Measurements from ENCODE around the gene YPEL1. TPM values are rescaled to one million over a fixed set of nuclear protein-coding genes. Genes with fewer than 3 reads are reported as not detected.

YPEL1 gene
- total RNA-seq, 1 donor from 2014 or later, result 32.2 TPM

GRCh38 chr22:21682385-21683175 lies 53.0 kb downstream of the YPEL1 start:
- H3K27ac ChIP-seq, result no peak overlapping the region
- H3K27ac Mint-ChIP-seq, result no peak overlapping the region
- no peak for TF ChIP-seq EZH2 (IDR thresholded peaks at IDR 0.05)
- TF ChIP-seq CTCF (IDR thresholded peaks at IDR 0.05), result no peak
- no peak for TF ChIP-seq EZH2phosphoT487 (IDR thresholded peaks at IDR 0.05)

GRCh38 chr22:21681566-21682370 lies 53.8 kb downstream of the YPEL1 start:
- H3F3A ChIP-seq (ENCODE audit: low read depth), result no peaks in the 10 kb centered on the region
- H3K36me3 ChIP-seq, result no peaks in the 10 kb centered on the region
- no peak overlapping the region for H3K4me3 ChIP-seq
- Mint-ChIP-seq H3K4me1 (peaks cover 2% of the 10 kb centered on the region), H3K27me3 (ENCODE audit: insufficient read depth, low read depth) (peaks cover 6% of the 10 kb centered on the region), H3K36me3 (peaks cover 9% of the 10 kb centered on the region), H3K4me3 (no peak overlapping the region), H3K9me3 (no peaks in the 10 kb centered on the region), H3K27ac (no peak overlapping the region)
- H3K9me3 ChIP-seq (ENCODE audit: low read depth), result no peaks in the 10 kb centered on the region
- no peak for DNase-seq (ENCODE audit: low spot score)
- no peaks in the 10 kb centered on the region for H4K20me1 ChIP-seq (ENCODE audit: low read depth)
- no peak overlapping the region for H3K9ac ChIP-seq
- TF ChIP-seq CTCF (IDR thresholded peaks at IDR 0.05) (no peak), EZH2phosphoT487 (IDR thresholded peaks at IDR 0.05) (no peak), EZH2 (IDR thresholded peaks at IDR 0.05) (no peak)
- H2AFZ ChIP-seq (replicated peaks), result no peak overlapping the region
- H3K79me2 ChIP-seq (ENCODE audit: low read depth), result no peaks in the 10 kb centered on the region
- no peak overlapping the region for H3K27ac ChIP-seq
- H3K27me3 ChIP-seq, result no peaks in the 10 kb centered on the region
- no peaks in the 10 kb centered on the region for H3K4me1 ChIP-seq
- no peak overlapping the region for H3K4me2 ChIP-seq

More at GRCh38 chr22:21682385-21683175, 53.0 kb downstream of the YPEL1 start:
- no peak overlapping the region for H3K4me3 Mint-ChIP-seq
- Histone ChIP-seq H3K79me2 (ENCODE audit: low read depth) (no peaks in the 10 kb centered on the region), H3K36me3 (no peaks in the 10 kb centered on the region), H3K9ac (no peak overlapping the region), H3K4me1 (no peaks in the 10 kb centered on the region), H3K27me3 (no peaks in the 10 kb centered on the region), H2AFZ (replicated peaks) (no peak overlapping the region), H3K4me3 (no peak overlapping the region), H4K20me1 (ENCODE audit: low read depth) (no peaks in the 10 kb centered on the region), H3F3A (ENCODE audit: low read depth) (no peaks in the 10 kb centered on the region), H3K9me3 (ENCODE audit: low read depth) (no peaks in the 10 kb centered on the region), H3K4me2 (no peak overlapping the region)
- H3K27me3 Mint-ChIP-seq (ENCODE audit: insufficient read depth, low read depth), result peaks cover 9% of the 10 kb centered on the region
- H3K36me3 Mint-ChIP-seq, result peaks cover 9% of the 10 kb centered on the region
- DNase-seq (ENCODE audit: low spot score), result no peak
- H3K4me1 Mint-ChIP-seq, result peaks cover 2% of the 10 kb centered on the region
- H3K9me3 Mint-ChIP-seq, result no peaks in the 10 kb centered on the region

DNA sequence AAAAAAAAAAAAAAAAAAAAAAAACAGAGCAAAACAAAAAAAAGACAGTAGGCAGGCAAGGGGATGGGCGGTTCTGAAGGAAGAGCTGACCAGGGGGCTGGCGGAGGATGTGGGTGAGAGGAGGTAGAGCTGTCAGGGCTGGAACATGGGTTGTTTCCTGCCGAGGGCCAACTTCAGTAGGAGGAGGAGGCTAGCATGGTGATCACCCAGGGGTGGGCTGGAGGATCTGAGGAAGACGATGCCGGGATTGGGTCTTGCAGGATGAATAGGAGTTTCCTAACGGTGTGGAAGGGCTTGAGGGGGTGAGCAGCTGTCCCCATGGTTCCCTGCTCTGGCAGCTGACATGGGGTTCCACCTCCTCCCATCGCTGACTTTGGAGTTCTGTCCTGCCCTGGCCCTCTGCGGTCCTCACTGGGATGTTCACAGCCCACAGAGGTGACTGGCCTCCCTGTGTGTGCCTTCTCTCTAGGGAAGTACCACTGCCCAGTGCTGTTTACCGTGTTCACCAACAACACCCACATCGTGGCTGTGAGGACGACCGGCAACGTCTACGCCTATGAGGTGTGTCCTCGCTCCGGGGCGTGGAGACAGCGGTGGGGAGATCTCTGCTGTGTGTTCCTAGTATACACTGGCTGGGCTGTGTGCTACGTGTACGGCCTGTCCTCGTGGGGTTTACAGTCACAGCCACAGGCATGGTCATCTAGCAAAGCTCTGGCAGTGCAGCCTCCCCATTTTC lies 54.6 kb downstream of the YPEL1 start:
- no peak for TF ChIP-seq EZH2 (IDR thresholded peaks at IDR 0.05)
- TF ChIP-seq EZH2phosphoT487 (IDR thresholded peaks at IDR 0.05), result no peak
- TF ChIP-seq CTCF (IDR thresholded peaks at IDR 0.05), result no peak
- Histone ChIP-seq H3K4me1 (no peaks in the 10 kb centered on the region), H3K36me3 (no peaks in the 10 kb centered on the region), H3K79me2 (ENCODE audit: low read depth) (no peaks in the 10 kb centered on the region), H3F3A (ENCODE audit: low read depth) (no peaks in the 10 kb centered on the region), H3K9me3 (ENCODE audit: low read depth) (no peaks in the 10 kb centered on the region), H2AFZ (replicated peaks) (no peak overlapping the region), H3K27ac (no peak overlapping the region), H3K4me2 (no peak overlapping the region), H3K4me3 (no peak overlapping the region), H4K20me1 (ENCODE audit: low read depth) (no peaks in the 10 kb centered on the region), H3K9ac (no peak overlapping the region), H3K27me3 (no peaks in the 10 kb centered on the region)
- Mint-ChIP-seq H3K4me1 (peaks cover 2% of the 10 kb centered on the region), H3K36me3 (peaks cover 14% of the 10 kb centered on the region), H3K27me3 (ENCODE audit: insufficient read depth, low read depth) (peaks cover 6% of the 10 kb centered on the region), H3K4me3 (peak overlapping the region; percentile 46), H3K27ac (no peak overlapping the region), H3K9me3 (no peaks in the 10 kb centered on the region)
- DNase-seq (ENCODE audit: low spot score), result no peak

Measured in neural progenitor cell (in vitro differentiated cells).